Smooth muscle cell of the pulmonary artery (primary cell): Measurements from ENCODE around the gene ACADM. TPM values are rescaled to one million over a fixed set of nuclear protein-coding genes. Genes with fewer than 3 reads are reported as not detected.

Source experiments
- total RNA-seq: library from RNA; depleted of rRNA; stranded (reverse); fragments of >200 nt; gene quantifications from 2 replicates; pipeline ENCODE4 v1.2.3, GENCODE V29; 2014

ACADM gene
- total RNA-seq, result 23.8 and 24.9 TPM in 2 replicates

GRCh38 chr1:75724472-75725022 lies at the start of gene ACADM:
Gene ACADM (plus strand): TSS chr1:75724709. CDS start chr1:75724788, 79 bp downstream.

GRCh38 chr1:75785983-75786853 lies 61.7 kb downstream of the ACADM start, which contains the start of gene RABGGTB:
Gene RABGGTB (plus strand): TSS chr1:75786256. CDS start chr1:75786272, 16 bp downstream.

GRCh38 chr1:75796376-75797272 lies 72.1 kb downstream of the ACADM start, which contains the start of gene MSH4:
Gene MSH4 (plus strand): TSS chr1:75796882. CDS start chr1:75796986, 104 bp downstream.

Other genes with a start within 250 kb of the ACADM start
- 0.85 and 2.2 TPM in 2 replicates for gene SLC44A5, start 113.6 kb upstream of the ACADM start, total RNA-seq
- 74.5 TPM in 2 replicates for gene RABGGTB, start 61.5 kb downstream of the ACADM start, total RNA-seq
- 0.33 and 0.52 TPM in 2 replicates for gene MSH4, start 72.2 kb downstream of the ACADM start, total RNA-seq
- not detected in 2 replicates for gene ASB17, start 207.7 kb downstream of the ACADM start, total RNA-seq